H1 (cell line): Measurements from ENCODE around the gene EIF2A. TPM values are rescaled to one million over a fixed set of nuclear protein-coding genes. Genes with fewer than 3 reads are reported as not detected.

Experiments
- ASH2L ChIP-seq: fragments of 200-600, 300-600 bp; sonication (generic); IDR thresholded peaks from one replicate; pipeline ENCODE4 v1.7.1; 2017; ENCODE audit warnings: low read length
- SIN3A ChIP-seq, 2 experiments: IDR thresholded peaks in 1 of 2; conservative IDR thresholded peaks in 1 of 2; 2 replicates each; pipeline ENCODE4 v1.6.1; 2011 to 2012; ENCODE audit warnings: low read length in 2 of 2, improper control_type of control experiment in 1 of 2, low read depth in 1 of 2, mild to moderate bottlenecking in 1 of 2
- SP1 ChIP-seq: IDR thresholded peaks from 2 replicates; pipeline ENCODE4 v1.6.1; 2011; ENCODE audit warnings: low read depth, low read length
- TAF7 ChIP-seq: optimal IDR thresholded peaks from 2 replicates; pipeline ENCODE3; 2011; ENCODE audit warnings: low read depth, mild to moderate bottlenecking, inconsistent platforms, low read length, moderate library complexity, borderline replicate concordance
- TBP ChIP-seq: IDR thresholded peaks from 2 replicates; pipeline ENCODE4 v1.6.1; 2011; ENCODE audit warnings: low read depth, low read length, improper control_type of control experiment
- polyA plus RNA-seq, 7 experiments: library from polyadenylated mRNA; depleted of rRNA in 3 of 7; stranded (reverse) in 5 of 7; unstranded in 2 of 7; fragments of >200 nt in 5 of 7; fragments of 200-250 nt in 2 of 7; gene quantifications; 1 replicate in 5 of 7; 2 replicates in 1 of 7; 4 replicates in 1 of 7; pipeline versions ENCODE4 v1.2.1 to v1.2.3, GENCODE V29; 2011 to 2013; ENCODE audit warnings: missing spikeins in 2 of 7, mixed read lengths in 2 of 7
- total RNA-seq: library from RNA; stranded (reverse); fragmentation: NEBNext Ultra II Directional; extraction: Animal tissue kit (Norgen Biotek cat#: 25700); gene quantifications from 2 replicates; pipeline ENCODE4 v1.2.1, GENCODE V29; 2021

EIF2A gene
- total and polyA plus RNA-seq, 2 of the 8 experiments (the other 6 are each of a cell fraction or from before 2014, with no cell fraction given): 59.3 to 91.6 TPM

- no peak for TF ChIP-seq SIN3A (conservative IDR thresholded peaks at IDR 0.05 in 1 of 2, IDR thresholded peaks at IDR 0.05 in 1 of 2; ENCODE audit: low read depth in 1 of 2, low read length in 2 of 2)
- TF ChIP-seq SP1: peak; percentile 53; the same call in 1 of the 2 replicates
- no peak for TF ChIP-seq TBP
- TF ChIP-seq ASH2L: peak; percentile 55
- TF ChIP-seq TAF7: peak; percentile 21
These were observed 53.2 kb downstream of the EIF2A start (continued) for GRCh38 chr3:150599611-150600297.
